ENCODE data around the gene RAB23.

Gene RAB23

DNA sequence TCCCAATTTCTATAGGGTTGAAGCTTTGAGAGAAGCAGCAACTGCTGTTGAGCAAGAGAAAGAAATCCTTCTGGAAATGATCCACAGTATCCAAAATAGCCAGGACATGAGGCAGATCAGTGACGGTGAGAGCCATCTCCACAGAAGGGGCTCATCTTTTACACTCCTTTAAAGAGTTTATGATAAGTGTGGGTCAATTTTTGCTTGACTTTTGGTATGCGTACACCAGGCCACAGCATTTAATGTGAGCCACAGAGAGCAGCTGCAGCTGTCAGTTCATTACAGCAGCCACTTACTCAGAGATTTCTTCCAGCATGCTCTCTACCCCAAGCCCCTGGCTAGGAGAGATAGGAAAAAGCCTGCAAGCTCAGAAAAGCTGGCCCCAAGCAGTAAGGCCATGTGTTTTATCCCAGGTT lies 40.1 kb downstream of the RAB23 start:
- DNase-seq (ENCODE audit: low read depth in 2 of 2): no peak

DNA sequence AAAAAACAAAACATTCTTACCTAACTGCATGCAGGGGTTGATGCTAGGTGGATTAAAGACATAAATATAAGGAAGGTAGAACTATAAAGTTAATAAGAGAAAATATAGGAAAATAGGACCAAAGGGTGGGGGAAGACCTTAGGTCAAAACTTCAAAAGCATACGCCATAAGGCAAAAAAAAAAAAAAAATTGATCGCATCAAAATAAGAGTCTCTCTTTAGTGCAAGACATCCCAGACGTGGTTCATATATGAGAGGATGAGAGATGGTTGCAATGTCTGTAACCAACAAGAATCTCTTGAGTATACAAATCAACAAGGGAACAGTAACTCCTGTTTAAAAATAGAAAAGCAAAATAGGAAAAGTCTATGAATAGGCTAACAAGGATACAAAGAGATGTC lies 41.5 kb downstream of the RAB23 start:
- no peak for DNase-seq (ENCODE audit: low read depth in 2 of 2)

GRCh38 chr6:57177545-57178265 lies 44.4 kb downstream of the RAB23 start:
- DNase-seq (ENCODE audit: low read depth in 2 of 2): no peak

- no peak for DNase-seq (ENCODE audit: low read depth in 2 of 2)
Observed at GRCh38 chr6:57174511-57174907, 47.6 kb downstream of the RAB23 start.

- peak; percentile 64 to 65 for DNase-seq (ENCODE audit: low read depth in 2 of 2)
Observed at GRCh38 chr6:57173886-57174510, 48.1 kb downstream of the RAB23 start.

DNA sequence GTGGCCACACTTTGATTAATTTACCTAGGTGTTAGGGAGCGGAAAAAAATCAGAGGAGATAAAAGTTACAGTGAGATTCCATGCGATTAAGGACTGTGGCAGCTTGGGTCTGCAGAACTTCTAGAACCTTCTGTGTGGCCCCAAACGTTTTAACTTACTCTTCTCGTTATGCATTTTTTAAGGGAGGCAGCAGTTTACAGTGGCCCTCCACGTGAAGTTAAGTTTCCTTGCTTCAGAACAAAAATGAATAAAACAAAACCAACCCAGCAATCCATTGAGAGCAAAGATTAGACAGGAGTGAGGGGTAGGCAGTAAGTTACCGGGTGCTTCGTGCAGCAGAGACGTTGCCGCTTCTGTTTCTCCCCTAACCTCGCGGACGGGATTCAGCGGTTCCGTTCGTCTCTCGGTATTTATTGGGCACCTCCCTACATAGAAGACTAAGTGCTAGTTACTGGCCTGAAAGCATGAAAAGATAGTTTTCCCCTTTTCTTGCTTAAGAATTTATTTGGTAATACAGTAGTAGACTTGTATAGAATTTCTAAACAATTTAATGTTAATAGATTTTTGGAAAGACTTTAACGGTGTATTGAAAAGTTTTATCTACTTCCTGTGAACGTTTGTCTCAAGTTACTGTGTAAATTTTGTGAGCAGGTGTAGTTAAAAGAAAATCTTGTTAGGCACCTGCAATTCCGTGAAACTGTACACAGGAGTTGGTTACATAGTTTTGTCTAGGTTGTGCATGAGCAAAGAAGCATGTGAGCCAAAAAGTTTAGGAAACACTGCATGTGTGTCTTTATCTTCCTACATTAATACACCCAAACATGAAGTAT lies 48.8 kb downstream of the RAB23 start:
- no peak for DNase-seq (ENCODE audit: low read depth in 2 of 2)

DNA sequence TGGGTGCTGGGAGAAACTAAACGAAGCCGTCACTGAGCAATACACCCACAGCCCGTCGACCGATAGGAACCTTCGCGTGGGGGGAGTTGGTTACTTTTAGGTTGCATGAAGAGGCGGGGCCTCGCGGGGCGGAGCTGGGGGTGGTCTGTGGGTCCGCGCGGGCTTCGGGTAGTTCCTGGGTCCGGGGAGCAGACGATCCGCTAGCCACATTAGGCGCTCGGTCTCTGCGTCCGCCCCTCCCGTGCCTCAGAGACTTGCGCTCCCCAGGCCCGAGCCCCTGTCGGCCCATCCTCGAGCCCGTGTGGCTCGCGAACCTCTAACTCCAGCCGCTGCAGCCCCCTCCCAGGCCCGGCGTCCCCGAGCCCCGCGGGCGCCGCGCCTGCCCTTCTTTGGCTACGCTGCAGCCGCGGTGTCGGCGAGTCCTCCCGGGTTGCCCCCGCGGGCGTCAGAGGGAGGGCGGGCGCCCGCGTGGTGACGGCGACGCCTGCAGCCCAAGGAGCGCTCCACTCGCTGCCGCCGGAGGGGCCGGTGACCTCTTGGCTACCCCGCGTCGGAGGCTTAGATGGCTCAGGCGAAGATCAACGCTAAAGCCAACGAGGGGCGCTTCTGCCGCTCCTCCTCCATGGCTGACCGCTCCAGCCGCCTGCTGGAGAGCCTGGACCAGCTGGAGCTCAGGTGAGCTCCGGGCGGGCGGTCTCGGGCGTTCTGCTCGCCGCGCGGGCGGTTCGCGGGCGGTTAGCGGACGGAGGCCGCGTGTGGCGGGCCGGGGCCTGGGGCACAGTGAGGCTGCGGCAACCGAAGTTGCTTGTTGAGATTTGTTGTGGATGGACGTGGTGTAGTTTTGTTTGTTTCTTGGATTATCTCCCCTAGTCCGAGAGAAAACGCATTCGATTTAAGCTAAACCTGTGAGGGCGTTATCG lies 49.7 kb downstream of the RAB23 start, which contains the start of gene BAG2:
BAG2 (plus strand) TSS at position 191 of the 920 bp plus-strand sequence; CDS start at position 563, 372 bp downstream.
- DNase-seq (ENCODE audit: low read depth in 2 of 2): peak; percentile 74 to 75

- DNase-seq (ENCODE audit: low read depth in 2 of 2): no peak
Observed at GRCh38 chr6:57165080-57165479, 57.0 kb downstream of the RAB23 start.

- DNase-seq (ENCODE audit: low read depth in 2 of 2): no peak
Observed at GRCh38 chr6:57163956-57164355, 58.2 kb downstream of the RAB23 start.

DNA sequence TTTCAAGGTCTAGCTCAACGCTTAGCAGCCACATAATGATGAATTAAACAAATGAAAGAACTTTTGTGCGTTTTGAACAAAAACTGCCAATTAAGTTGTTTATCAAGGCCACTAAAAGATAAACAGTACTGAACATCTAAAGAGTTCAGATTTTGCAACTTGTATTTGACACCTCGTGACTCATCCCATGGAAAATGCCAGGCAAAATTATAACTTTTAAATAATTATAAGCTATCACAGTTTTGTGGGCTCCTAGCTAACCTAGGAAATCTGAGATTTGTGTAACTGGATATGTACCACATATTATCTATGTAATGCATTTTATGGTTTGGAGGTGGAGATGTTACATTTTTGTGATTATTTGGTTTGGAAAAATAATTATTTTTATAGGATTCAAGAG lies 59.6 kb downstream of the RAB23 start:
- DNase-seq (ENCODE audit: low read depth in 2 of 2): no peak

DNA sequence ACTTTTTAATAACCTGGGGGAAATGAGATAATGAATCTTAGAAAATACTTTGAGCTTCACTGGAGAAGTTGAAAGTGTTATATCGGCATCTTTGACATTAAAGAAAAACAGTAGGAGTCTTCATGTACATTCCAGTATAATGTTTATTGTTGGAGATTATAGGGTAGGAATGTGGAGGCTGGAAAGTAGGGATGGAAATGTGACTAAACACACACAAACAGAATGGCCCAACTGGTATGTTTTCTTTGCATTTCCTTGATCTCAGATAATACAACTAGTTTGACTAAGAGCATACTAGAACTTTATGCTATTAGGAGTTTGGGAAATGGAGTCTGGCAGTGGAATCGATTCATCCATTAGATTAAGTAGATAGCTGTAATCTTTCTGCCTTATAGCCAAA lies 60.1 kb downstream of the RAB23 start:
- DNase-seq (ENCODE audit: low read depth in 2 of 2): no peak

DNA sequence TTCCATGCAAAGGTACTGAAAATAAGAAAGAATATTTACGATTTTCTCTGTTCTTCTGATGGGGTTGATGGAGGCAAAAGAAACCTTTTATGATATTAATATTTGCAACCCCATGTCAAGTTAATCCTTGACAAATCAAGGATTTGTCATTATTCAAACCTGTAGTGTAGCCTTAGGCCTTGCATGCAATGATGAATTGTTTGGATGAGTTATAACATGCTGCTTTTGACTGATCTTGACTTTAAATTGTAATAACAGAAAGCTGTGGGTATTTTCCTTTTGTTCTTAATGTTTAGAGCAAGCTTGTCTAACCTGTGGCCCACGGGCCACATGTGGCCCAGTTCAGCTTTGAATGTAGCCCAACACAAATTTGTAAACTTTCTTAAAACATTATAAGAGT lies 63.0 kb downstream of the RAB23 start:
- no peak for DNase-seq (ENCODE audit: low read depth in 2 of 2)

DNA sequence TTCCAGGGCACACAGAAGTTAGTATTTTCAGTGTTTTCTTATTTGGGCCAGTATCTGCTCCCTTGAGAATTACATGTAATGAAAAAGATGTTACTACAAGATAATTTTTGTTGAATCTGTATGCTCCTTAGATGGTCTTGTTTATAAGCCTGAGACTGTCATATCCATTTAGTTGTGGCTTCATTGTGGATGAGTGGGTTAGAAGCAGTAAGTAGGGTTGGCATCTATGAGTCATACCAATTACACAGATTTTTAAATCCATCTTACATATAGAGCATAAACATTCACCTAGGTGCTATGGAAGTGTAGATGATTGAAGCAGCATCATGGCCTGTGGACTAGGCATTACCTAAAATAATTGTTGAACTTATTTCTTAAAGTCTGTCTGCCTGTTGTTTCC lies 63.4 kb downstream of the RAB23 start:
- no peak for DNase-seq (ENCODE audit: low read depth in 2 of 2)

DNA sequence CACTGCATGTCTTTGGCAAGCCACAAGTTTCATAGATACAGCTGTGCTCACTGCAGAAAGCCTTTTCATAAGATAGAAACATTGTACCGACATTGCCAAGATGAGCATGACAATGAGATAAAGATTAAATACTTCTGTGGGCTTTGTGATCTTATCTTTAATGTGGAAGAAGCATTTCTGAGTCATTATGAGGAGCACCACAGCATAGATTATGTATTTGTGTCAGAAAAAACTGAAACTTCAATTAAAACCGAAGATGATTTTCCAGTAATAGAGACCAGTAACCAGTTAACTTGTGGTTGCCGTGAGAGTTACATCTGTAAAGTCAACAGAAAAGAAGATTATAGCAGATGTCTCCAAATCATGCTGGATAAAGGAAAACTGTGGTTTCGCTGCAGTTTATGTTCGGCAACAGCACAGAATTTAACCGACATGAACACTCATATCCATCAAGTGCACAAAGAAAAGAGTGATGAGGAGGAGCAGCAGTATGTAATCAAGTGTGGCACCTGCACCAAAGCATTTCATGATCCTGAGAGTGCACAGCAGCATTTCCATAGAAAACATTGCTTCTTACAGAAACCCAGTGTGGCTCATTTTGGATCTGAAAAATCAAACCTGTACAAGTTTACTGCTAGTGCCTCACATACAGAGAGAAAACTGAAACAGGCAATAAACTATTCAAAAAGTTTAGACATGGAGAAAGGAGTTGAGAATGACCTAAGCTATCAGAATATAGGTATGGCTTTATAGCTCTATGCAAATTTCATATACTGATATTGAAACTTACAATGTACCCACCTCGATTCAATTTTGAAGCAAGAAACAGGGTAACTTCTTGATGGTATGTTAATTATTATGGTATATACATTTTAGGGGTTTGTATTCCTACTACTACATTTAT lies 73.9 kb downstream of the RAB23 start:
- DNase-seq (ENCODE audit: low read depth in 2 of 2): no peak

- no peak for DNase-seq (ENCODE audit: low read depth in 2 of 2)
Observed at GRCh38 chr6:57147401-57147800, 74.7 kb downstream of the RAB23 start.

DNA sequence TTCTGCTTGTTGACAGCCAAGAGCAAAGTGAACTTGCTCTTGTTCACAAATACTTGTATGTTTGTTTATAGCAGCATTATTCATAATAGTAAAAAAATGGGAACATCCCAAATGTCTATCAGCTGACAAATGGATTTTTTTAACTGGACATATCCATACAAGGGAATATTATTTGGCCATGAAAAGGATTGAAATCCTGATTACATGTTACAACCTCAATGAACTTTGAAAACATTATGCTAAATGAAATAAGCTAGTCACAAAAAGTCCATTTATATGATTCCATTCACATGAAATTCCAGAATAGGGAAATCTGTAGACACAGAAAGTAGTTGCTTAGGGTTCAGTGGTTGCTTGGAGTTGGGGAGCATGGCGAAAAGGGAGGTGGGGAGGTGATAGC lies 78.4 kb downstream of the RAB23 start:
- no peak for DNase-seq (ENCODE audit: low read depth in 2 of 2)

GRCh38 chr6:57142178-57142525 lies 80.0 kb downstream of the RAB23 start:
- DNase-seq (ENCODE audit: low read depth in 2 of 2): no peak

GRCh38 chr6:57141451-57142177 lies 80.5 kb downstream of the RAB23 start:
- DNase-seq (ENCODE audit: low read depth in 2 of 2): no peak

GRCh38 chr6:57138026-57138425 lies 84.1 kb downstream of the RAB23 start:
- DNase-seq (ENCODE audit: low read depth in 2 of 2): no peak

- DNase-seq (ENCODE audit: low read depth in 2 of 2): no peak
Observed at GRCh38 chr6:57137350-57137749, 84.8 kb downstream of the RAB23 start.

Data from fibroblast of skin of left quadriceps (primary cell).